Hepatocyte (in vitro differentiated cells): ENCODE measurements around the gene LTB4R2. TPM values are rescaled to one million over a fixed set of nuclear protein-coding genes. Genes with fewer than 3 reads are reported as not detected.

Experiments
- DNase-seq: peaks from one replicate; pipeline ENCODE4 v3.0.0-alpha.2; 2016; ENCODE audit warnings: low spot score
- H2AFZ ChIP-seq: fragments of 200-600 bp; sonication (generic); 2 replicates; pipeline ENCODE4 v1.6.0; 2016; ENCODE audit warnings: antibody characterized with exemption, mild to moderate bottlenecking
- H3K27ac ChIP-seq: fragments of 200-600 bp; sonication (generic); 2 replicates; pipeline ENCODE4 v1.5.1; 2016; ENCODE audit warnings: mild to moderate bottlenecking
- H3K27me3 ChIP-seq: fragments of 200-600 bp; sonication (generic); 2 replicates; pipeline ENCODE4 v1.6.1; 2016
- H3K36me3 ChIP-seq: fragments of 200-600 bp; sonication (generic); replicated peaks from 2 replicates; pipeline ENCODE4 v1.5.1; 2016; ENCODE audit warnings: low read depth; ENCODE audit not compliant: insufficient read depth
- H3K4me1 ChIP-seq: fragments of 200-600 bp; sonication (generic); 2 replicates; pipeline ENCODE4 v1.5.1; 2016; ENCODE audit warnings: mild to moderate bottlenecking, moderate library complexity; ENCODE audit not compliant: insufficient read depth
- H3K4me2 ChIP-seq: fragments of 200-600 bp; sonication (generic); 2 replicates; pipeline ENCODE4 v1.6.0; 2016
- H3K4me3 ChIP-seq: fragments of 200-600 bp; sonication (generic); 2 replicates; pipeline ENCODE4 v1.5.1; 2016; ENCODE audit warnings: mild to moderate bottlenecking
- H3K79me2 ChIP-seq: fragments of 200-600 bp; sonication (generic); 2 replicates; pipeline ENCODE4 v1.6.0; 2017; ENCODE audit warnings: mild to moderate bottlenecking
- H3K9me2 ChIP-seq: fragments of 200-600 bp; sonication (generic); replicated peaks from 2 replicates; pipeline ENCODE4 v1.6.0; 2017; ENCODE audit warnings: mild to moderate bottlenecking; ENCODE audit not compliant: insufficient read depth
- H3K9me3 ChIP-seq: fragments of 200-600 bp; sonication (generic); 2 replicates; pipeline ENCODE4 v1.5.1; 2016; ENCODE audit warnings: low read depth, mild to moderate bottlenecking
- H4K20me1 ChIP-seq: fragments of 200-600 bp; sonication (generic); 2 replicates; pipeline ENCODE4 v1.6.0; 2016; ENCODE audit warnings: mild to moderate bottlenecking; ENCODE audit not compliant: insufficient read depth, poor library complexity, severe bottlenecking
- CTCF ChIP-seq: fragments of 200-600 bp; sonication (generic); IDR thresholded peaks from 2 replicates; pipeline ENCODE4 v1.5.1; 2016; ENCODE audit warnings: antibody characterized with exemption, mild to moderate bottlenecking; ENCODE audit not compliant: poor library complexity
- EZH2 ChIP-seq: fragments of 200-600 bp; sonication (generic); IDR thresholded peaks from 2 replicates; pipeline ENCODE4 v1.6.1; 2016; ENCODE audit warnings: antibody characterized with exemption, mild to moderate bottlenecking, borderline replicate concordance
- EZH2phosphoT487 ChIP-seq: fragments of 200-600 bp; sonication (generic); IDR thresholded peaks from one replicate; pipeline ENCODE4 v1.6.1; 2018; ENCODE audit warnings: antibody characterized with exemption, mild to moderate bottlenecking, low read depth, moderate library complexity; ENCODE audit not compliant: unreplicated experiment, severe bottlenecking
- WGBS: methylation state at CpG from one replicate; pipeline ENCODE4 v1.1.6; 2016; ENCODE audit warnings: low lambda C conversion rate; ENCODE audit errors: missing lambda C conversion rate; 5-methylcytosine and 5-hydroxymethylcytosine counted together
- polyA plus RNA-seq: library from polyadenylated mRNA; unstranded; fragments of >200 nt; fragmentation: Nextera tagmentation; extraction: Ambion mirVana; gene quantifications from 2 replicates; pipeline ENCODE4 v1.2.1, GENCODE V29; 2016
- small RNA-seq: library from RNA; depleted of rRNA; stranded (forward); fragments of <200 nt; gene quantifications from one replicate; pipeline ENCODE3, GENCODE V24; 2014
- total RNA-seq: library from RNA; depleted of rRNA; stranded (reverse); fragments of >200 nt; gene quantifications from 2 replicates; pipeline ENCODE4 v1.2.3, GENCODE V29; 2014

The LTB4R2 gene
- total and polyA plus RNA-seq, 2 experiments from 2014 or later, result 0.92 to 3.6 TPM

- 89% methylated on average over 3 of the region's 3 CpGs for WGBS
- H3K36me3 ChIP-seq, result no peaks in the 10 kb centered on the region
Measured at GRCh38 chr14:24360281-24360680, 50.3 kb downstream of the LTB4R2 start.

GRCh38 chr14:24361326-24361725 is 51.4 kb downstream of the LTB4R2 start:
- H3K4me1 ChIP-seq, result peaks cover 7% of the 10 kb centered on the region
- H3K36me3 ChIP-seq, result no peaks in the 10 kb centered on the region
- DNase-seq, result no peak
- no peak for TF ChIP-seq EZH2phosphoT487
- TF ChIP-seq EZH2, result no peak
- no peak for TF ChIP-seq CTCF
- H3K79me2 ChIP-seq, result no peaks in the 10 kb centered on the region
- no peak overlapping the region for H3K4me2 ChIP-seq
- 79% methylated on average over 2 of the region's 2 CpGs for WGBS
- no peaks in the 10 kb centered on the region for H3K9me3 ChIP-seq
- no peak overlapping the region for H3K4me3 ChIP-seq
- H3K9me2 ChIP-seq, result no peaks in the 10 kb centered on the region
- no peaks in the 10 kb centered on the region for H4K20me1 ChIP-seq
- H3K27ac ChIP-seq, result no peak overlapping the region
- no peak overlapping the region for H2AFZ ChIP-seq
- no peaks in the 10 kb centered on the region for H3K27me3 ChIP-seq

More at GRCh38 chr14:24360281-24360680, 50.3 kb downstream of the LTB4R2 start:
- no peak overlapping the region for H2AFZ ChIP-seq
- no peaks in the 10 kb centered on the region for H3K27me3 ChIP-seq
- H3K4me2 ChIP-seq, result no peak overlapping the region
- no peaks in the 10 kb centered on the region for H3K9me3 ChIP-seq
- no peaks in the 10 kb centered on the region for H3K79me2 ChIP-seq
- no peak for TF ChIP-seq EZH2phosphoT487
- no peak for TF ChIP-seq EZH2
- TF ChIP-seq CTCF, result no peak
- no peaks in the 10 kb centered on the region for H4K20me1 ChIP-seq
- peaks cover 5% of the 10 kb centered on the region for H3K4me1 ChIP-seq
- no peak for DNase-seq
- no peak overlapping the region for H3K27ac ChIP-seq
- H3K4me3 ChIP-seq, result no peak overlapping the region
- no peaks in the 10 kb centered on the region for H3K9me2 ChIP-seq

Small RNAs within 50 kb of the gene (small RNA-seq; reads per million reads assigned to genes)
- gene RF00026, result not detected

Other genes starting within 250 kb of the LTB4R2 start
Only the 30 nearest of the 33 such genes appear.
- 78.9 and 85.4 TPM in 2 replicates for gene DCAF11, start 195.4 kb upstream of the LTB4R2 start, total RNA-seq
- 50.3 and 55.6 TPM in 2 replicates for gene DCAF11, start 195.4 kb upstream of the LTB4R2 start, polyA plus RNA-seq
- 1.2 and 4.8 TPM in 2 replicates for gene NRL, start 195.2 kb upstream of the LTB4R2 start, total RNA-seq
- gene NRL, start 195.2 kb upstream of the LTB4R2 start, polyA plus RNA-seq, result 2.4 and 3.3 TPM in 2 replicates
- gene FITM1, start 179.5 kb upstream of the LTB4R2 start, total RNA-seq, result 0.24 and 1.0 TPM in 2 replicates
- gene FITM1, start 179.5 kb upstream of the LTB4R2 start, polyA plus RNA-seq, result 0.62 and 2.2 TPM in 2 replicates
- gene PSME1, start 173.9 kb upstream of the LTB4R2 start, total RNA-seq, result 123 and 134 TPM in 2 replicates
- 202 and 238 TPM in 2 replicates for gene PSME1, start 173.9 kb upstream of the LTB4R2 start, polyA plus RNA-seq
- 13.8 TPM in 2 replicates for gene EMC9, start 168.5 kb upstream of the LTB4R2 start, total RNA-seq
- 32.2 and 34.1 TPM in 2 replicates for gene EMC9, start 168.5 kb upstream of the LTB4R2 start, polyA plus RNA-seq
- 62.7 and 75.5 TPM in 2 replicates for gene PSME2, start 163.5 kb upstream of the LTB4R2 start, total RNA-seq
- 178 and 189 TPM in 2 replicates for gene PSME2, start 163.5 kb upstream of the LTB4R2 start, polyA plus RNA-seq
- gene RNF31, start 162.6 kb upstream of the LTB4R2 start, total RNA-seq, result 27.8 and 35.0 TPM in 2 replicates
- 27.3 and 29.7 TPM in 2 replicates for gene RNF31, start 162.6 kb upstream of the LTB4R2 start, polyA plus RNA-seq
- gene IRF9, start 148.9 kb upstream of the LTB4R2 start, total RNA-seq, result 33.7 and 42.7 TPM in 2 replicates
- 66.9 and 79.5 TPM in 2 replicates for gene IRF9, start 148.9 kb upstream of the LTB4R2 start, polyA plus RNA-seq
- 28.5 and 44.8 TPM in 2 replicates for gene REC8, start 138.1 kb upstream of the LTB4R2 start, total RNA-seq
- gene REC8, start 138.1 kb upstream of the LTB4R2 start, polyA plus RNA-seq, result 170 and 193 TPM in 2 replicates
- gene IPO4, start 121.3 kb upstream of the LTB4R2 start, total RNA-seq, result 18.7 and 19.5 TPM in 2 replicates
- gene IPO4, start 121.3 kb upstream of the LTB4R2 start, polyA plus RNA-seq, result 19.0 and 26.4 TPM in 2 replicates
- 68.1 and 75.4 TPM in 2 replicates for gene TM9SF1, start 114.7 kb upstream of the LTB4R2 start, total RNA-seq
- 84.0 and 86.1 TPM in 2 replicates for gene TM9SF1, start 114.7 kb upstream of the LTB4R2 start, polyA plus RNA-seq
- gene TSSK4, start 104.4 kb upstream of the LTB4R2 start, total RNA-seq, result 0.84 TPM in 1 of 2 replicates, not detected in the other
- gene TSSK4, start 104.4 kb upstream of the LTB4R2 start, polyA plus RNA-seq, result 0.74 and 1.4 TPM in 2 replicates
- 25.6 and 40.8 TPM in 2 replicates for gene CHMP4A, start 96.7 kb upstream of the LTB4R2 start, total RNA-seq
- gene CHMP4A, start 96.7 kb upstream of the LTB4R2 start, polyA plus RNA-seq, result 73.6 and 106 TPM in 2 replicates
- 8.0 and 12.2 TPM in 2 replicates for gene MDP1, start 94.1 kb upstream of the LTB4R2 start, total RNA-seq
- 16.1 and 20.9 TPM in 2 replicates for gene MDP1, start 94.1 kb upstream of the LTB4R2 start, polyA plus RNA-seq
- gene NEDD8, start 77.8 kb upstream of the LTB4R2 start, total RNA-seq, result 158 and 162 TPM in 2 replicates
- 326 TPM in 2 replicates for gene NEDD8, start 77.8 kb upstream of the LTB4R2 start, polyA plus RNA-seq
- gene GMPR2, start 77.2 kb upstream of the LTB4R2 start, total RNA-seq, result 70.2 and 83.4 TPM in 2 replicates
- gene GMPR2, start 77.2 kb upstream of the LTB4R2 start, polyA plus RNA-seq, result 62.4 and 69.6 TPM in 2 replicates
- gene TINF2, start 67.5 kb upstream of the LTB4R2 start, total RNA-seq, result 34.0 and 36.5 TPM in 2 replicates
- gene TINF2, start 67.5 kb upstream of the LTB4R2 start, polyA plus RNA-seq, result 39.6 and 42.5 TPM in 2 replicates
- gene TGM1, start 47.0 kb upstream of the LTB4R2 start, total RNA-seq, result 0.33 and 0.56 TPM in 2 replicates
- gene TGM1, start 47.0 kb upstream of the LTB4R2 start, polyA plus RNA-seq, result 1.5 and 1.9 TPM in 2 replicates
- 13.0 and 18.2 TPM in 2 replicates for gene RABGGTA, start 38.5 kb upstream of the LTB4R2 start, total RNA-seq
- gene RABGGTA, start 38.5 kb upstream of the LTB4R2 start, polyA plus RNA-seq, result 36.0 and 52.1 TPM in 2 replicates
- 23.0 and 29.9 TPM in 2 replicates for gene DHRS1, start 10.4 kb upstream of the LTB4R2 start, total RNA-seq
- 39.5 and 55.9 TPM in 2 replicates for gene DHRS1, start 10.4 kb upstream of the LTB4R2 start, polyA plus RNA-seq
- 12.5 and 13.2 TPM in 2 replicates for gene NOP9, start 10.3 kb upstream of the LTB4R2 start, total RNA-seq
- 2.4 and 3.7 TPM in 2 replicates for gene NOP9, start 10.3 kb upstream of the LTB4R2 start, polyA plus RNA-seq
- 43.0 and 56.9 TPM in 2 replicates for gene CIDEB, start 2.2 kb upstream of the LTB4R2 start, total RNA-seq
- gene CIDEB, start 2.2 kb upstream of the LTB4R2 start, polyA plus RNA-seq, result 46.3 and 59.9 TPM in 2 replicates
- gene LTB4R, start 1.4 kb downstream of the LTB4R2 start, total RNA-seq, result 4.2 and 5.1 TPM in 2 replicates
- 3.6 and 6.2 TPM in 2 replicates for gene LTB4R, start 1.4 kb downstream of the LTB4R2 start, polyA plus RNA-seq
- gene ADCY4, start 24.9 kb downstream of the LTB4R2 start, total RNA-seq, result 0.63 and 1.4 TPM in 2 replicates
- 1.3 and 4.1 TPM in 2 replicates for gene ADCY4, start 24.9 kb downstream of the LTB4R2 start, polyA plus RNA-seq
- gene RIPK3, start 29.9 kb downstream of the LTB4R2 start, total RNA-seq, result 4.8 and 9.1 TPM in 2 replicates
- gene RIPK3, start 29.9 kb downstream of the LTB4R2 start, polyA plus RNA-seq, result 7.0 and 7.4 TPM in 2 replicates
- gene NFATC4, start 58.0 kb downstream of the LTB4R2 start, total RNA-seq, result 37.8 and 45.0 TPM in 2 replicates
- 68.8 and 84.5 TPM in 2 replicates for gene NFATC4, start 58.0 kb downstream of the LTB4R2 start, polyA plus RNA-seq
- gene NYNRIN, start 88.9 kb downstream of the LTB4R2 start, total RNA-seq, result 41.7 and 56.5 TPM in 2 replicates
- gene NYNRIN, start 88.9 kb downstream of the LTB4R2 start, polyA plus RNA-seq, result 34.4 and 34.5 TPM in 2 replicates
- 2.2 and 2.8 TPM in 2 replicates for gene CBLN3, start 119.5 kb downstream of the LTB4R2 start, total RNA-seq
- gene CBLN3, start 119.5 kb downstream of the LTB4R2 start, polyA plus RNA-seq, result 0.99 and 2.4 TPM in 2 replicates
- 67.1 and 90.5 TPM in 2 replicates for gene KHNYN, start 119.8 kb downstream of the LTB4R2 start, total RNA-seq
- 36.4 and 39.6 TPM in 2 replicates for gene KHNYN, start 119.8 kb downstream of the LTB4R2 start, polyA plus RNA-seq
- 24.4 and 34.1 TPM in 2 replicates for gene SDR39U1, start 132.6 kb downstream of the LTB4R2 start, total RNA-seq
- gene SDR39U1, start 132.6 kb downstream of the LTB4R2 start, polyA plus RNA-seq, result 99.7 and 102 TPM in 2 replicates